Transverse colon (tissue), 4 donors: ENCODE data around the gene RAPGEF1.

Experiments used
- CTCF ChIP-seq, 5 experiments: fragments of 200-600 bp in 3 of 5; fragments of 450-650 bp in 2 of 5; sonication (generic) in 3 of 5; IDR thresholded peaks; 1 replicate in 2 of 5; 2 replicates in 3 of 5; pipeline ENCODE4 v1.5.1; 2016 to 2017; ENCODE audit warnings: antibody characterized with exemption in 5 of 5, inconsistent platforms in 3 of 5, mild to moderate bottlenecking in 2 of 5, moderate library complexity in 1 of 5
- POLR2A ChIP-seq: fragments of 450-650 bp; IDR thresholded peaks from one replicate; pipeline ENCODE4 v1.6.1; 2016; ENCODE audit warnings: antibody characterized with exemption, mild to moderate bottlenecking, moderate library complexity
- POLR2AphosphoS5 ChIP-seq, 3 donors: sonication (generic); formaldehyde crosslinking; IDR thresholded peaks; one replicate each; pipeline ENCODE4 v1.6.1; 2016; ENCODE audit warnings: antibody characterized with exemption in 3 of 3

GRCh38 chr9:131735238-131736128 lies 4.4 kb downstream of the RAPGEF1 start:
- no peak for TF ChIP-seq CTCF (IDR thresholded peaks at IDR 0.05)
- no peak for TF ChIP-seq POLR2A
- peak in 2 of 3 donors; percentile 32 to 39 for TF ChIP-seq POLR2AphosphoS5 (IDR thresholded peaks at IDR 0.05)
